Liver (tissue), 9 donors: ENCODE measurements around the gene LMAN2. TPM values are rescaled to one million over a fixed set of nuclear protein-coding genes. Genes with fewer than 3 reads are reported as not detected.

ENCODE experiments used
- DNase-seq: peaks from one replicate; pipeline ENCODE4 v3.0.0-alpha.2; 2017; ENCODE audit warnings: low spot score
- H3K27ac ChIP-seq, 2 donors: one replicate each; pipeline ENCODE4 v1.7.0; 2013; ENCODE audit warnings: inconsistent platforms in 2 of 2, low read length in 2 of 2, control low read depth in 1 of 2, low read depth in 1 of 2, mild to moderate bottlenecking in 1 of 2
- H3K27me3 ChIP-seq, 4 donors: one replicate each; pipeline versions ENCODE4 v1.6.1 to v1.7.0; 2013; ENCODE audit warnings: low read length in 3 of 4, inconsistent platforms in 1 of 4, mild to moderate bottlenecking in 1 of 4, moderate library complexity in 1 of 4; ENCODE audit not compliant: control insufficient read depth in 4 of 4, insufficient read depth in 4 of 4
- H3K36me3 ChIP-seq, 4 donors: one replicate each; pipeline versions ENCODE4 v1.6.1 to v1.7.0; 2013; ENCODE audit warnings: low read length in 3 of 4, mild to moderate bottlenecking in 3 of 4, low read depth in 1 of 4, moderate library complexity in 1 of 4; ENCODE audit not compliant: control insufficient read depth in 4 of 4, insufficient read depth in 3 of 4
- H3K4me1 ChIP-seq, 4 donors: one replicate each; pipeline versions ENCODE4 v1.6.1 to v1.7.0; 2013; ENCODE audit warnings: low read length in 3 of 4, mild to moderate bottlenecking in 3 of 4, moderate library complexity in 1 of 4; ENCODE audit not compliant: control insufficient read depth in 4 of 4, insufficient read depth in 4 of 4
- H3K4me3 ChIP-seq, 3 donors: one replicate each; pipeline versions ENCODE4 v1.6.1 to v1.7.0; 2013; ENCODE audit warnings: low read length in 3 of 3, control low read depth in 1 of 3, low read depth in 1 of 3, mild to moderate bottlenecking in 1 of 3
- H3K9ac ChIP-seq, 2 donors: one replicate each; pipeline ENCODE4 v1.7.0; 2013; ENCODE audit warnings: low read length in 2 of 2, mild to moderate bottlenecking in 2 of 2, moderate library complexity in 2 of 2, control low read depth in 1 of 2, low read depth in 1 of 2
- H3K9me3 ChIP-seq, 4 donors: one replicate each; pipeline versions ENCODE4 v1.6.1 to v1.7.0; 2013; ENCODE audit warnings: low read length in 3 of 4; ENCODE audit not compliant: control insufficient read depth in 4 of 4
- ATF3 ChIP-seq: IDR thresholded peaks from 2 replicates; pipeline ENCODE4 v1.6.1; 2016; ENCODE audit warnings: antibody characterized with exemption
- EGR1 ChIP-seq, 2 donors: IDR thresholded peaks; 2 replicates each; pipeline ENCODE4 v1.6.1; 2016 to 2018; ENCODE audit warnings: antibody characterized with exemption in 2 of 2, low read depth in 2 of 2
- FOXA1 ChIP-seq: IDR thresholded peaks from 2 replicates; pipeline ENCODE4 v1.6.1; 2016; ENCODE audit warnings: antibody characterized with exemption
- FOXA2 ChIP-seq: IDR thresholded peaks from 2 replicates; pipeline ENCODE4 v1.6.1; 2016; ENCODE audit warnings: antibody characterized with exemption
- GABPA ChIP-seq, 2 donors: IDR thresholded peaks in 1 of 2; conservative IDR thresholded peaks in 1 of 2; 2 replicates each; pipeline ENCODE4 v1.6.1; 2016; ENCODE audit warnings: antibody characterized with exemption in 2 of 2, mild to moderate bottlenecking in 1 of 2, moderate library complexity in 1 of 2
- HNF4G ChIP-seq: IDR thresholded peaks from 2 replicates; pipeline ENCODE4 v1.6.1; 2016; ENCODE audit warnings: antibody characterized with exemption
- JUND ChIP-seq, 2 donors: IDR thresholded peaks; 2 replicates each; pipeline ENCODE4 v1.6.1; 2016; ENCODE audit warnings: antibody characterized with exemption in 2 of 2
- NR2F2 ChIP-seq: IDR thresholded peaks from 2 replicates; pipeline ENCODE4 v1.6.1; 2016; ENCODE audit warnings: antibody characterized with exemption
- RAD21 ChIP-seq, 2 donors: IDR thresholded peaks; 2 replicates each; pipeline ENCODE4 v1.6.1; 2016; ENCODE audit warnings: antibody characterized with exemption in 2 of 2, mild to moderate bottlenecking in 2 of 2
- RXRA ChIP-seq, 2 donors: IDR thresholded peaks; 2 replicates each; pipeline ENCODE4 v1.6.1; 2017 to 2018; ENCODE audit warnings: antibody characterized with exemption in 2 of 2, mild to moderate bottlenecking in 1 of 2
- SP1 ChIP-seq: IDR thresholded peaks from 2 replicates; pipeline ENCODE4 v1.6.1; 2018; ENCODE audit warnings: antibody characterized with exemption, mild to moderate bottlenecking
- TAF1 ChIP-seq: conservative IDR thresholded peaks from 2 replicates; pipeline ENCODE4 v1.6.1; 2016; ENCODE audit warnings: antibody characterized with exemption, mild to moderate bottlenecking
- YY1 ChIP-seq: IDR thresholded peaks from 2 replicates; pipeline ENCODE4 v1.6.1; 2016; ENCODE audit warnings: antibody characterized with exemption, mild to moderate bottlenecking
- ZBTB33 ChIP-seq: IDR thresholded peaks from 2 replicates; pipeline ENCODE4 v1.6.1; 2016; ENCODE audit warnings: antibody characterized with exemption
- WGBS: extraction: QIAGEN DNeasy Blood & Tissue Kit; methylation state at CpG from one replicate; pipeline ENCODE4 v1.1.7; 2013; 5-methylcytosine and 5-hydroxymethylcytosine counted together
- polyA plus RNA-seq, 2 donors: library from polyadenylated mRNA; stranded (reverse) in 1 of 2; unstranded in 1 of 2; fragments of 200-250 nt in 1 of 2; fragments of >200 nt in 1 of 2; fragmentation: Nextera tagmentation in 1 of 2; extraction: Ambion mirVana in 1 of 2; gene quantifications; one replicate each; pipeline versions ENCODE4 v1.2.1 to v1.2.3, GENCODE V29; 2013 to 2015
- total RNA-seq, 2 donors: library from RNA; depleted of rRNA; stranded (reverse); fragments of >200 nt; gene quantifications; one replicate each; pipeline ENCODE4 v1.2.3, GENCODE V29; 2014
- TF ChIP-seq, protein P1 (sequence below): IDR thresholded peaks from 2 replicates; pipeline ENCODE4 v1.6.1; 2016; ENCODE audit warnings: antibody characterized with exemption
- TF ChIP-seq, protein P2 (sequence below): IDR thresholded peaks from 2 replicates; pipeline ENCODE4 v1.6.1; 2016; ENCODE audit warnings: antibody characterized with exemption, mild to moderate bottlenecking
- TF ChIP-seq, protein P3 (sequence below): fragments of 150-350 bp; IDR thresholded peaks from 2 replicates; pipeline ENCODE4 v1.5.1; 2017; ENCODE audit warnings: improper control_type of control experiment, low read depth, low read length; ENCODE audit not compliant: missing input control
- donor health status: healthy.
- donor health status: healthy.
- donor health status: healthy.
- donor health status: healthy.
- donor health status: healthy.

LMAN2 gene
- total and polyA plus RNA-seq, 4 donors: 243 to 478 (median 364) TPM

- H3K27ac ChIP-seq: no peak overlapping the region
- no peaks in the 10 kb centered on the region for H3K36me3 ChIP-seq
These were observed 38.8 kb downstream of the LMAN2 start for GRCh38 chr5:177312649-177313181.

GRCh38 chr5:177311723-177312648 lies 39.5 kb downstream of the LMAN2 start, which contains the start of gene MXD3:
TSS of gene MXD3 (minus strand) at chr5:177311898. CDS start at chr5:177311830, 68 bp downstream.
- Histone ChIP-seq H3K36me3 (peaks cover 0 to 3% (median under 1%) of the 10 kb centered on the region in 4 donors), H3K9me3 (no peaks in the 10 kb centered on the region), H3K27me3 (no peaks in the 10 kb centered on the region), H3K4me1 (peaks cover 6 to 19% (median 13%) of the 10 kb centered on the region in 4 donors), H3K27ac (peak within 1 kb of the TSS; percentile 17 to 40), H3K4me3 (peak within 1 kb of the TSS; percentile 50 to 64 (median 62)), H3K9ac (no peak within 1 kb of the TSS)
- WGBS: under 1% methylated on average over 78 of the region's 78 CpGs
- peak; percentile 96 for DNase-seq
- TF ChIP-seq, protein P1, sequence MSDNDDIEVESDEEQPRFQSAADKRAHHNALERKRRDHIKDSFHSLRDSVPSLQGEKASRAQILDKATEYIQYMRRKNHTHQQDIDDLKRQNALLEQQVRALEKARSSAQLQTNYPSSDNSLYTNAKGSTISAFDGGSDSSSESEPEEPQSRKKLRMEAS: peak; percentile 52
- TF ChIP-seq RAD21 (IDR thresholded peaks at IDR 0.05) (no peak), JUND (IDR thresholded peaks at IDR 0.05) (no peak), ZBTB33 (no peak), NR2F2 (no peak), ATF3 (no peak), TAF1 (no peak), RXRA (IDR thresholded peaks at IDR 0.05) (no peak), YY1 (no peak), FOXA2 (no peak), GABPA (IDR thresholded peaks at IDR 0.05 in 1 of 2, conservative IDR thresholded peaks at IDR 0.05 in 1 of 2) (no peak), FOXA1 (no peak), EGR1 (IDR thresholded peaks at IDR 0.05; ENCODE audit: low read depth in 2 of 2) (no peak), HNF4G (no peak), SP1 (peak; percentile 69)
- TF ChIP-seq, protein P2, sequence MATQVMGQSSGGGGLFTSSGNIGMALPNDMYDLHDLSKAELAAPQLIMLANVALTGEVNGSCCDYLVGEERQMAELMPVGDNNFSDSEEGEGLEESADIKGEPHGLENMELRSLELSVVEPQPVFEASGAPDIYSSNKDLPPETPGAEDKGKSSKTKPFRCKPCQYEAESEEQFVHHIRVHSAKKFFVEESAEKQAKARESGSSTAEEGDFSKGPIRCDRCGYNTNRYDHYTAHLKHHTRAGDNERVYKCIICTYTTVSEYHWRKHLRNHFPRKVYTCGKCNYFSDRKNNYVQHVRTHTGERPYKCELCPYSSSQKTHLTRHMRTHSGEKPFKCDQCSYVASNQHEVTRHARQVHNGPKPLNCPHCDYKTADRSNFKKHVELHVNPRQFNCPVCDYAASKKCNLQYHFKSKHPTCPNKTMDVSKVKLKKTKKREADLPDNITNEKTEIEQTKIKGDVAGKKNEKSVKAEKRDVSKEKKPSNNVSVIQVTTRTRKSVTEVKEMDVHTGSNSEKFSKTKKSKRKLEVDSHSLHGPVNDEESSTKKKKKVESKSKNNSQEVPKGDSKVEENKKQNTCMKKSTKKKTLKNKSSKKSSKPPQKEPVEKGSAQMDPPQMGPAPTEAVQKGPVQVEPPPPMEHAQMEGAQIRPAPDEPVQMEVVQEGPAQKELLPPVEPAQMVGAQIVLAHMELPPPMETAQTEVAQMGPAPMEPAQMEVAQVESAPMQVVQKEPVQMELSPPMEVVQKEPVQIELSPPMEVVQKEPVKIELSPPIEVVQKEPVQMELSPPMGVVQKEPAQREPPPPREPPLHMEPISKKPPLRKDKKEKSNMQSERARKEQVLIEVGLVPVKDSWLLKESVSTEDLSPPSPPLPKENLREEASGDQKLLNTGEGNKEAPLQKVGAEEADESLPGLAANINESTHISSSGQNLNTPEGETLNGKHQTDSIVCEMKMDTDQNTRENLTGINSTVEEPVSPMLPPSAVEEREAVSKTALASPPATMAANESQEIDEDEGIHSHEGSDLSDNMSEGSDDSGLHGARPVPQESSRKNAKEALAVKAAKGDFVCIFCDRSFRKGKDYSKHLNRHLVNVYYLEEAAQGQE: no peak
- TF ChIP-seq, protein P3, sequence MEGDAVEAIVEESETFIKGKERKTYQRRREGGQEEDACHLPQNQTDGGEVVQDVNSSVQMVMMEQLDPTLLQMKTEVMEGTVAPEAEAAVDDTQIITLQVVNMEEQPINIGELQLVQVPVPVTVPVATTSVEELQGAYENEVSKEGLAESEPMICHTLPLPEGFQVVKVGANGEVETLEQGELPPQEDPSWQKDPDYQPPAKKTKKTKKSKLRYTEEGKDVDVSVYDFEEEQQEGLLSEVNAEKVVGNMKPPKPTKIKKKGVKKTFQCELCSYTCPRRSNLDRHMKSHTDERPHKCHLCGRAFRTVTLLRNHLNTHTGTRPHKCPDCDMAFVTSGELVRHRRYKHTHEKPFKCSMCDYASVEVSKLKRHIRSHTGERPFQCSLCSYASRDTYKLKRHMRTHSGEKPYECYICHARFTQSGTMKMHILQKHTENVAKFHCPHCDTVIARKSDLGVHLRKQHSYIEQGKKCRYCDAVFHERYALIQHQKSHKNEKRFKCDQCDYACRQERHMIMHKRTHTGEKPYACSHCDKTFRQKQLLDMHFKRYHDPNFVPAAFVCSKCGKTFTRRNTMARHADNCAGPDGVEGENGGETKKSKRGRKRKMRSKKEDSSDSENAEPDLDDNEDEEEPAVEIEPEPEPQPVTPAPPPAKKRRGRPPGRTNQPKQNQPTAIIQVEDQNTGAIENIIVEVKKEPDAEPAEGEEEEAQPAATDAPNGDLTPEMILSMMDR: no peak

More at GRCh38 chr5:177312649-177313181, 38.8 kb downstream of the LMAN2 start:
- no peak overlapping the region for H3K4me3 ChIP-seq
- no peaks in the 10 kb centered on the region for H3K27me3 ChIP-seq
- no peak overlapping the region for H3K9ac ChIP-seq
- peaks cover 6 to 19% (median 13%) of the 10 kb centered on the region in 4 donors for H3K4me1 ChIP-seq
- TF ChIP-seq FOXA1 (peak; percentile 18), JUND (IDR thresholded peaks at IDR 0.05) (no peak)
- DNase-seq: peak; percentile 70
- 34% methylated on average over 19 of the region's 19 CpGs for WGBS
- no peaks in the 10 kb centered on the region for H3K9me3 ChIP-seq
